A549 (cell line): ENCODE measurements around the gene CTSH. TPM values are rescaled to one million over a fixed set of nuclear protein-coding genes. Genes with fewer than 3 reads are reported as not detected.

Experiments used
- ATAC-seq, 2 experiments: fragments of 200-7000 bp in 1 of 2; fragments of >200 bp in 1 of 2; cut with Nextera tagmentation in 1 of 2; cut with Tn5 transposase in 1 of 2; 3 replicates each; pipeline versions ENCODE4 v1.8.0 to v1.9.1; 2018 to 2020; ENCODE audit warnings: mild to moderate bottlenecking in 1 of 2, moderate library complexity in 1 of 2
- CTCF ChIA-PET: fragments of 300-600 bp; sonication (Branson Sonifier 250); formaldehyde crosslinking; extraction: SDS; loops from one replicate; lab custom pipeline; 2021; ENCODE audit warnings: antibody characterized with exemption, inconsistent platforms; lab: Yijun Ruan, JAX
- POLR2A ChIA-PET: fragments of 350-600 bp; formaldehyde crosslinking; extraction: SDS; loops from one replicate; lab custom pipeline; 2021; ENCODE audit warnings: antibody characterized with exemption, inconsistent platforms; lab: Yijun Ruan, JAX
- DNase-seq, 2 experiments: peaks; one replicate each; pipeline versions ENCODE4 v3.0.0 to v3.0.0-alpha.2; 2011 to 2016; ENCODE audit warnings: low read depth in 1 of 2, low spot score in 1 of 2
- FAIRE-seq: peaks from 2 replicates; lab custom pipeline; 2011; peaks lifted over from hg19 to GRCh38; lab: Jason Lieb, UNC
- H3K27ac ChIP-seq, 2 experiments: fragments of >200 bp; sonication (Bioruptor Twin); formaldehyde crosslinking; 3 replicates each; pipeline ENCODE4 v1.5.1; 2016 to 2017
- H3K4me1 ChIP-seq: fragments of >200 bp; sonication (Bioruptor Twin); formaldehyde crosslinking; 3 replicates; pipeline ENCODE4 v1.6.1; 2016
- H3K4me2 ChIP-seq: fragments of >200 bp; sonication (Bioruptor Twin); formaldehyde crosslinking; 3 replicates; pipeline ENCODE4 v1.6.1; 2016
- H3K4me3 ChIP-seq: fragments of >200 bp; sonication (Bioruptor Twin); formaldehyde crosslinking; 3 replicates; pipeline ENCODE4 v1.5.1; 2016
- H3K9me3 ChIP-seq: fragments of >200 bp; sonication (Bioruptor Twin); formaldehyde crosslinking; 3 replicates; pipeline ENCODE4 v1.6.1; 2016
- BCL3 ChIP-seq: fragments of >200 bp; sonication (Bioruptor Twin); formaldehyde crosslinking; IDR thresholded peaks from 3 replicates; pipeline ENCODE4 v1.6.1; 2016
- CBX8 ChIP-seq: fragments of 200-600 bp; sonication (generic); IDR thresholded peaks from 2 replicates; pipeline ENCODE4 v1.6.1; 2016
- CEBPB ChIP-seq, 2 experiments: fragments of >200 bp in 1 of 2; sonication (Bioruptor Twin) in 1 of 2; formaldehyde crosslinking in 1 of 2; IDR thresholded peaks; 2 replicates each; pipeline ENCODE4 v1.6.1; 2012 to 2016
- CHD4 ChIP-seq: fragments of 200-600 bp; sonication (generic); IDR thresholded peaks from 2 replicates; pipeline ENCODE4 v1.6.1; 2016; ENCODE audit warnings: antibody characterized with exemption, mild to moderate bottlenecking, borderline replicate concordance
- CTCF ChIP-seq: fragments of >200 bp; sonication (Bioruptor Twin); formaldehyde crosslinking; IDR thresholded peaks from 3 replicates; pipeline ENCODE4 v1.5.1; 2016
- EHMT2 ChIP-seq: fragments of 200-600 bp; sonication (generic); IDR thresholded peaks from 2 replicates; pipeline ENCODE4 v1.6.1; 2016; ENCODE audit warnings: antibody characterized with exemption, low read depth, mild to moderate bottlenecking, moderate library complexity
- FOSB ChIP-seq: fragments of 250-450 bp; sonication (Bioruptor Pico); IDR thresholded peaks from 2 replicates; pipeline ENCODE4 v1.5.0; 2020; ENCODE audit warnings: mild to moderate bottlenecking, moderate library complexity
- FOXS1 ChIP-seq: fragments of 250-450 bp; sonication (Bioruptor Pico); IDR thresholded peaks from 2 replicates; pipeline ENCODE4 v1.5.0; 2020; ENCODE audit warnings: mild to moderate bottlenecking, moderate library complexity
- HMGXB4 ChIP-seq: fragments of 250-450 bp; sonication (Bioruptor Pico); IDR thresholded peaks from 2 replicates; pipeline ENCODE4 v1.5.0; 2021; ENCODE audit warnings: mild to moderate bottlenecking, moderate library complexity, borderline replicate concordance
- HOXB13 ChIP-seq: fragments of 250-450 bp; sonication (Bioruptor Pico); IDR thresholded peaks from 2 replicates; pipeline ENCODE4 v1.5.0; 2020; ENCODE audit warnings: low read depth, mild to moderate bottlenecking, moderate library complexity
- HOXB5 ChIP-seq: fragments of 250-450 bp; sonication (Bioruptor Pico); IDR thresholded peaks from 2 replicates; pipeline ENCODE4 v1.5.0; 2020; ENCODE audit warnings: mild to moderate bottlenecking, moderate library complexity
- JUN ChIP-seq, 2 experiments: fragments of >200 bp; sonication (Bioruptor Twin); formaldehyde crosslinking; IDR thresholded peaks; 2 replicates in 1 of 2; 3 replicates in 1 of 2; pipeline ENCODE4 v1.6.1; 2016 to 2017
- JUNB ChIP-seq: fragments of >200 bp; sonication (Bioruptor Twin); formaldehyde crosslinking; IDR thresholded peaks from 2 replicates; pipeline ENCODE4 v1.6.1; 2016
- MAFK ChIP-seq: fragments of 450-650 bp; IDR thresholded peaks from 2 replicates; pipeline ENCODE4 v1.6.1; 2014; ENCODE audit not compliant: partially characterized antibody
- MAX ChIP-seq: IDR thresholded peaks from 2 replicates; pipeline ENCODE4 v1.6.1; 2012
- MAZ ChIP-seq: fragments of 150-350 bp; IDR thresholded peaks from 2 replicates; pipeline ENCODE4 v1.6.1; 2014; ENCODE audit warnings: antibody characterized with exemption, low read depth, low read length, borderline replicate concordance
- MYC ChIP-seq: IDR thresholded peaks from 2 replicates; pipeline ENCODE4 v1.6.1; 2012; ENCODE audit warnings: mild to moderate bottlenecking, inconsistent platforms, low read length, improper control_type of control experiment, borderline replicate concordance
- NR3C1 ChIP-seq: fragments of >200 bp; sonication (Bioruptor Twin); formaldehyde crosslinking; IDR thresholded peaks from 3 replicates; pipeline ENCODE4 v1.6.1; 2017
- PHF8 ChIP-seq: fragments of 200-600 bp; sonication (generic); IDR thresholded peaks from 2 replicates; pipeline ENCODE4 v1.6.1; 2016; ENCODE audit warnings: low read depth, mild to moderate bottlenecking, antibody characterized with exemption, moderate library complexity, borderline replicate concordance
- RAD21 ChIP-seq, 2 experiments: fragments of >200 bp in 1 of 2; sonication (Bioruptor Twin) in 1 of 2; formaldehyde crosslinking in 1 of 2; IDR thresholded peaks in 1 of 2; conservative IDR thresholded peaks in 1 of 2; 2 replicates in 1 of 2; 3 replicates in 1 of 2; pipeline ENCODE4 v1.6.1; 2012 to 2018; ENCODE audit warnings: inconsistent platforms in 1 of 2
- SREBF2 ChIP-seq: fragments of 450-650 bp; IDR thresholded peaks from 2 replicates; pipeline ENCODE4 v1.6.1; 2014; ENCODE audit warnings: mild to moderate bottlenecking, moderate library complexity
- TFCP2L1 ChIP-seq: fragments of 250-450 bp; sonication (Bioruptor Pico); IDR thresholded peaks from 2 replicates; pipeline ENCODE4 v1.5.0; 2021; ENCODE audit warnings: mild to moderate bottlenecking
- USF2 ChIP-seq: fragments of 450-650 bp; IDR thresholded peaks from 2 replicates; pipeline ENCODE4 v1.6.1; 2014; ENCODE audit warnings: antibody characterized with exemption
- ZC3H11A ChIP-seq: fragments of 450-650 bp; IDR thresholded peaks from 2 replicates; pipeline ENCODE4 v1.6.1; 2014; ENCODE audit warnings: antibody characterized with exemption, mild to moderate bottlenecking
- ZFP36 ChIP-seq: fragments of 450-650 bp; IDR thresholded peaks from 2 replicates; pipeline ENCODE4 v1.6.1; 2014; ENCODE audit warnings: borderline replicate concordance; ENCODE audit not compliant: partially characterized antibody
- ZSCAN20 ChIP-seq: fragments of 250-450 bp; sonication (Bioruptor Pico); IDR thresholded peaks from 2 replicates; pipeline ENCODE4 v1.8.0; 2022; ENCODE audit warnings: mild to moderate bottlenecking, moderate library complexity
- WGBS: methylation state at CpG from one replicate; pipeline ENCODE4 v1.1.6; 2017; ENCODE audit errors: missing lambda C conversion rate; 5-methylcytosine and 5-hydroxymethylcytosine counted together
- polyA plus RNA-seq, 4 experiments: library from polyadenylated mRNA; depleted of rRNA in 3 of 4; stranded (reverse); fragments of >200 nt; fragmentation: RNase III in 1 of 4; extraction: RNeasy Plus Mini Kit Qiagen cat#74134 plus additional on column Dnase treatment in 1 of 4; gene quantifications; 2 replicates in 3 of 4; 3 replicates in 1 of 4; pipeline ENCODE4 v1.2.3, GENCODE V29; 2011 to 2017

CTSH gene
- polyA plus RNA-seq, 2 of the 4 experiments (the other 2 are of a cell fraction), result 25.2 to 33.3 TPM

- TF ChIP-seq USF2 (no peak), NR3C1 (no peak), FOXS1 (no peak), CHD4 (no peak), HMGXB4 (CRISPR knock-in tag) (no peak), EHMT2 (no peak), CEBPB (IDR thresholded peaks at IDR 0.05) (no peak), ZFP36 (no peak), MAFK (no peak), SREBF2 (no peak), CBX8 (no peak), ZC3H11A (no peak), HOXB5 (CRISPR knock-in tag) (no peak), MAX (no peak), JUNB (no peak), JUN (IDR thresholded peaks at IDR 0.05) (no peak), PHF8 (no peak), BCL3 (no peak), TFCP2L1 (CRISPR knock-in tag) (no peak)
- Histone ChIP-seq H3K4me3 (no peak overlapping the region), H3K4me1 (peaks cover 2% of the 10 kb centered on the region; the same call in 2 of the 3 replicates), H3K27ac (no peak overlapping the region), H3K9me3 (no peaks in the 10 kb centered on the region), H3K4me2 (no peak overlapping the region)
- WGBS, result 77% methylated on average over 6 of the region's 6 CpGs
- DNase-seq (no peak), FAIRE-seq (no peak), ATAC-seq (no peak)
- ChIA-PET CTCF (interaction anchor here (1.4 kb wide), 1 partner anchor 41 kb away, joined by 3 read pairs; no protein-coding TSS in a partner anchor), POLR2A (no interaction called here)
These were observed 6.0 kb downstream of the CTSH start for GRCh38 chr15:78938658-78939488.

- no peaks in the 10 kb centered on the region for H3K4me1 ChIP-seq
- no peak for FAIRE-seq
- no peak overlapping the region for H3K4me2 ChIP-seq
- H3K4me3 ChIP-seq, result no peak overlapping the region
- CTCF ChIA-PET, result interaction anchor here (1.4 to 4.4 kb wide), 4 partner anchors 11 to 247 kb away, joined by 3 to 19 read pairs (median 6); no protein-coding TSS in a partner anchor
- DNase-seq, result no peak
- POLR2A ChIA-PET, result no interaction called here
- ATAC-seq, result no peak
- 79% methylated on average over 14 of the region's 14 CpGs for WGBS
- no peaks in the 10 kb centered on the region for H3K9me3 ChIP-seq
- H3K27ac ChIP-seq, result no peak overlapping the region
- TF ChIP-seq MYC, result no peak
- TF ChIP-seq HOXB13 (CRISPR knock-in tag), result no peak
- no peak for TF ChIP-seq CTCF
- no peak for TF ChIP-seq MAZ
- TF ChIP-seq MAX, result no peak
- no peak for TF ChIP-seq PHF8
- TF ChIP-seq ZSCAN20 (CRISPR knock-in tag), result no peak
- TF ChIP-seq FOSB (CRISPR knock-in tag), result no peak
- no peak for TF ChIP-seq RAD21 (conservative IDR thresholded peaks at IDR 0.05 in 1 of 2, IDR thresholded peaks at IDR 0.05 in 1 of 2)
- no peak for TF ChIP-seq CHD4
- TF ChIP-seq CBX8, result no peak
- TF ChIP-seq HOXB5 (CRISPR knock-in tag), result no peak
- TF ChIP-seq HMGXB4 (CRISPR knock-in tag), result no peak
- no peak for TF ChIP-seq NR3C1
These were observed 7.6 kb downstream of the CTSH start for GRCh38 chr15:78937132-78937739.
